ENCODE data around the gene HFM1. TPM values are rescaled to one million over a fixed set of nuclear protein-coding genes. Genes with fewer than 3 reads are reported as not detected.
A peak's percentile ranks its signal among the peaks of the same experiment; 100 is the strongest.

Gene HFM1
- total RNA-seq, 2 donors from 2014 or later: 4.6 to 5.9 TPM

- WGBS, 2 experiments (ENCODE audit: insufficient coverage in 1 of 2, insufficient read length in 1 of 2): 89% methylated on average over 2 of the region's 3 CpGs; no CpG with 5 or more reads in 1 of the 2 experiments
- H3K9me3 Mint-ChIP-seq: no peaks in the 10 kb centered on the region
- peaks cover 2% of the 10 kb centered on the region for H3K36me3 Mint-ChIP-seq (ENCODE audit: low read depth)
- H3K36me3 ChIP-seq (ENCODE audit: control insufficient read depth, insufficient read depth, low read length): no peaks in the 10 kb centered on the region
- H3K4me3 ChIP-seq (ENCODE audit: low read length): no peak overlapping the region
- peak; percentile 61 for TF ChIP-seq CTCF (conservative IDR thresholded peaks at IDR 0.05)
- H3K9ac ChIP-seq (ENCODE audit: extremely low read depth, low read length, poor library complexity, severe bottlenecking): no peak overlapping the region
- H3K4me1 ChIP-seq (ENCODE audit: control insufficient read depth, insufficient read depth, low read length): no peaks in the 10 kb centered on the region
- H3K27ac ChIP-seq (ENCODE audit: low read depth, low read length): no peak overlapping the region
- no peak overlapping the region for H3K27ac Mint-ChIP-seq
- H3K27me3 Mint-ChIP-seq (ENCODE audit: insufficient read depth): no peaks in the 10 kb centered on the region
- DNase-seq: no peak
- H3K4me3 Mint-ChIP-seq: no peak overlapping the region
- H3K9me3 ChIP-seq (ENCODE audit: control insufficient read depth, low read length): no peaks in the 10 kb centered on the region
- H3K4me1 Mint-ChIP-seq: peaks cover 12% of the 10 kb centered on the region
- no peaks in the 10 kb centered on the region for H3K27me3 ChIP-seq (ENCODE audit: control insufficient read depth, insufficient read depth, low read length, poor library complexity, severe bottlenecking)
These were observed 2.6 kb downstream of the HFM1 start for GRCh38 chr1:91402023-91402422.

- 93 to 96% methylated on average over 4 to 6 of the region's 6 CpGs for WGBS, 2 experiments (ENCODE audit: insufficient coverage in 1 of 2, insufficient read length in 1 of 2)
- H3K27ac ChIP-seq (ENCODE audit: low read depth, low read length): no peak overlapping the region
- peak; percentile 70 for DNase-seq
These were observed 4.4 kb downstream of the HFM1 start for GRCh38 chr1:91400133-91400725.

GRCh38 chr1:91398291-91398690 lies 6.3 kb downstream of the HFM1 start:
- Mint-ChIP-seq H3K4me3 (no peak overlapping the region), H3K27me3 (ENCODE audit: insufficient read depth) (no peaks in the 10 kb centered on the region), H3K4me1 (peaks cover 11% of the 10 kb centered on the region), H3K27ac (no peak overlapping the region), H3K36me3 (ENCODE audit: low read depth) (peaks cover 2% of the 10 kb centered on the region), H3K9me3 (no peaks in the 10 kb centered on the region)
- no peak for TF ChIP-seq CTCF (conservative IDR thresholded peaks at IDR 0.05)
- Histone ChIP-seq H3K9ac (ENCODE audit: extremely low read depth, low read length, poor library complexity, severe bottlenecking) (no peak overlapping the region), H3K4me1 (ENCODE audit: control insufficient read depth, insufficient read depth, low read length) (no peaks in the 10 kb centered on the region), H3K27me3 (ENCODE audit: control insufficient read depth, insufficient read depth, low read length, poor library complexity, severe bottlenecking) (no peaks in the 10 kb centered on the region), H3K9me3 (ENCODE audit: control insufficient read depth, low read length) (no peaks in the 10 kb centered on the region), H3K36me3 (ENCODE audit: control insufficient read depth, insufficient read depth, low read length) (no peaks in the 10 kb centered on the region), H3K4me3 (ENCODE audit: low read length) (no peak overlapping the region), H3K27ac (ENCODE audit: low read depth, low read length) (no peak overlapping the region)
- no peak for DNase-seq
- 84 to 90% methylated on average over 1 of the region's 1 CpG for WGBS, 2 experiments (ENCODE audit: insufficient coverage in 1 of 2, insufficient read length in 1 of 2)

More at GRCh38 chr1:91400133-91400725, 4.4 kb downstream of the HFM1 start:
- H3K4me3 ChIP-seq (ENCODE audit: low read length): no peak overlapping the region
- peaks cover 2% of the 10 kb centered on the region for H3K36me3 Mint-ChIP-seq (ENCODE audit: low read depth)
- H3K9me3 Mint-ChIP-seq: no peaks in the 10 kb centered on the region
- H3K9me3 ChIP-seq (ENCODE audit: control insufficient read depth, low read length): no peaks in the 10 kb centered on the region
- no peaks in the 10 kb centered on the region for H3K36me3 ChIP-seq (ENCODE audit: control insufficient read depth, insufficient read depth, low read length)
- no peaks in the 10 kb centered on the region for H3K4me1 ChIP-seq (ENCODE audit: control insufficient read depth, insufficient read depth, low read length)
- H3K4me3 Mint-ChIP-seq: no peak overlapping the region
- TF ChIP-seq CTCF (conservative IDR thresholded peaks at IDR 0.05): peak; percentile 50
- H3K4me1 Mint-ChIP-seq: peaks cover 12% of the 10 kb centered on the region
- no peaks in the 10 kb centered on the region for H3K27me3 Mint-ChIP-seq (ENCODE audit: insufficient read depth)
- no peaks in the 10 kb centered on the region for H3K27me3 ChIP-seq (ENCODE audit: control insufficient read depth, insufficient read depth, low read length, poor library complexity, severe bottlenecking)
- no peak overlapping the region for H3K9ac ChIP-seq (ENCODE audit: extremely low read depth, low read length, poor library complexity, severe bottlenecking)
- H3K27ac Mint-ChIP-seq: no peak overlapping the region

Measured in endodermal cell (in vitro differentiated cells).